HFFc6 (cell line): ENCODE results near the gene AVPR1B. TPM values are rescaled to one million over a fixed set of nuclear protein-coding genes. Genes with fewer than 3 reads are reported as not detected.

Experiments used
- DNase-seq: peaks from one replicate; pipeline ENCODE4 v3.0.0-alpha.2; 2018
- H3K27ac Mint-ChIP-seq: 2 replicates; pipeline ENCODE4 v1.8.0; 2020; ENCODE audit warnings: mild to moderate bottlenecking, mixed read lengths
- H3K27me3 Mint-ChIP-seq: 2 replicates; pipeline ENCODE4 v1.8.0; 2021; ENCODE audit warnings: mild to moderate bottlenecking, moderate library complexity, mixed read lengths; ENCODE audit not compliant: insufficient read depth
- H3K36me3 Mint-ChIP-seq: 2 replicates; pipeline ENCODE4 v1.8.0; 2021; ENCODE audit warnings: low read depth, mixed read lengths
- H3K4me1 Mint-ChIP-seq: 2 replicates; pipeline ENCODE4 v1.8.0; 2020; ENCODE audit warnings: low read depth, mixed read lengths
- H3K4me3 Mint-ChIP-seq: 2 replicates; pipeline ENCODE4 v1.8.0; 2020; ENCODE audit warnings: mild to moderate bottlenecking, moderate library complexity, mixed read lengths
- H3K9me3 Mint-ChIP-seq: 2 replicates; pipeline ENCODE4 v1.8.0; 2020; ENCODE audit warnings: mild to moderate bottlenecking, mixed read lengths
- total RNA-seq, 6 experiments: library from RNA; stranded (reverse); fragmentation: NEBNext Ultra II Directional; extraction: Animal tissue kit (Norgen Biotek cat#: 25700); gene quantifications; 2 replicates in 1 of 6; 3 replicates in 5 of 6; pipeline ENCODE4 v1.2.3, GENCODE V29; 2021
- TF ChIP-seq, protein P1 (sequence below): fragments of 200-600 bp; sonication (generic); IDR thresholded peaks from 2 replicates; pipeline ENCODE4 v1.5.0; 2021; ENCODE audit warnings: antibody characterized with exemption, mild to moderate bottlenecking

The AVPR1B gene
- total RNA-seq, 6 experiments from 2014 or later, result not detected

DNA sequence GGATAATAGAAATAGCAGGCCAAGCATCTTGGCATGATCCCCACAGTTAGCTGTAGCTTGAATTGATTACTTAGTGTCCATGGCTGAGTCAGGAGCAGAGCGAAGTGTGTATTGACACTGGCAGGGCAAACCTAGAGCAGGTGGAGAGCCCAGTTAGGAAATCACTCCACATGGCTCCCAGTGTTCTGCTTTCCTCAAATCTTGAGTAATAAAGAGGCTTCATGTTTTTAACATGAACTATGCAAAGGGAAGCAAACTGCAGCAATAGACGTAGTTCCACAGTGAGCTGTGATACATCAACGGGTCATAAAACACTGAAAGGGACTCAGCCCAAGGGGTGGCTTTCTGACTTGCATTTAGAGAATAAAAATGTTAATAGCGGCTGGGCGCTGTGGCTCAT lies 35.3 kb downstream of the AVPR1B start:
- no peaks in the 10 kb centered on the region for H3K4me1 Mint-ChIP-seq
- H3K36me3 Mint-ChIP-seq, result no peaks in the 10 kb centered on the region
- TF ChIP-seq, protein P1, sequence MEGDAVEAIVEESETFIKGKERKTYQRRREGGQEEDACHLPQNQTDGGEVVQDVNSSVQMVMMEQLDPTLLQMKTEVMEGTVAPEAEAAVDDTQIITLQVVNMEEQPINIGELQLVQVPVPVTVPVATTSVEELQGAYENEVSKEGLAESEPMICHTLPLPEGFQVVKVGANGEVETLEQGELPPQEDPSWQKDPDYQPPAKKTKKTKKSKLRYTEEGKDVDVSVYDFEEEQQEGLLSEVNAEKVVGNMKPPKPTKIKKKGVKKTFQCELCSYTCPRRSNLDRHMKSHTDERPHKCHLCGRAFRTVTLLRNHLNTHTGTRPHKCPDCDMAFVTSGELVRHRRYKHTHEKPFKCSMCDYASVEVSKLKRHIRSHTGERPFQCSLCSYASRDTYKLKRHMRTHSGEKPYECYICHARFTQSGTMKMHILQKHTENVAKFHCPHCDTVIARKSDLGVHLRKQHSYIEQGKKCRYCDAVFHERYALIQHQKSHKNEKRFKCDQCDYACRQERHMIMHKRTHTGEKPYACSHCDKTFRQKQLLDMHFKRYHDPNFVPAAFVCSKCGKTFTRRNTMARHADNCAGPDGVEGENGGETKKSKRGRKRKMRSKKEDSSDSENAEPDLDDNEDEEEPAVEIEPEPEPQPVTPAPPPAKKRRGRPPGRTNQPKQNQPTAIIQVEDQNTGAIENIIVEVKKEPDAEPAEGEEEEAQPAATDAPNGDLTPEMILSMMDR, result no peak

DNA sequence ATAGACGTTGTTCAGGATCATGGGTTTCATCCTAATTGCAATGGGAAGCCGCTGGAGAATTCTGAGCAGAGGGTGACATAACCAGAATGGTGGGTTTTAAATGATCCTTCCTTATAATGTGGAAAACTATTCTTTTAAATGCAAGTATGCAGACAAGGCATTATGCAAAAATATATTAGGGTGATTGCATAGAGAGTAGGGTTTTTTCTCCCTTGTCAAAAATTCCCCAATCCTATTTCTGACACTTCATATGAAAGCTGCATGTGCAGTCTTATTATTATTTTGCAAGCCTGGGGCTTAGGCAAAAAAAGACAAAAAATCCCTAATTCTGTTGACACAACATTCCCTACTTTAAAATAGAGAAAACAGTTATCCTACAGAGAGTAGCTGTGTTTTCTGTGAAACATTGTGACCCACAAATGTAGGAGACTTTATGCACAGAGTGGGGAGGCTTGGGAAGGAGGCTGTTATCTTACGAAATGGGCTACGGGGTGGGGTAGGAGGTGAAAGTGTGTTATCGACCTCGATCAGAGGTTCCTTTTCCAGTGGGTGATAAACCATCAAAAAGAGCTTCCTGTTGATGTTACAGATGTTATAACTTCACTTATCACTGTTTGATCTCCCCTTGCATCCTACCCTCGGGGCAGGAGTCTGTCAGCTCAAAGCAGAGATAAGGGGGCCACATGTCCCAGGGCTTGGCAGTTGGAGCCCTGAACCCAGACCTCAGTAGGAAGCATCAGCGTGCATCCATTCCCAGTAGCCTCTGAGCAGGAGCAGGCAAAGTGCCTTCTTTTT lies 37.0 kb downstream of the AVPR1B start:
- Mint-ChIP-seq H3K4me3 (no peak overlapping the region), H3K4me1 (peaks cover 9% of the 10 kb centered on the region), H3K9me3 (no peaks in the 10 kb centered on the region), H3K27ac (no peak overlapping the region), H3K36me3 (no peaks in the 10 kb centered on the region), H3K27me3 (peaks cover 52% of the 10 kb centered on the region)
- DNase-seq, result no peak
- TF ChIP-seq, protein P1, result no peak

More for the DNA sequence above, 35.3 kb downstream of the AVPR1B start:
- no peak for DNase-seq
- no peaks in the 10 kb centered on the region for H3K9me3 Mint-ChIP-seq
- H3K4me3 Mint-ChIP-seq, result no peak overlapping the region
- peaks cover 64% of the 10 kb centered on the region for H3K27me3 Mint-ChIP-seq
- H3K27ac Mint-ChIP-seq, result no peak overlapping the region

DNA sequence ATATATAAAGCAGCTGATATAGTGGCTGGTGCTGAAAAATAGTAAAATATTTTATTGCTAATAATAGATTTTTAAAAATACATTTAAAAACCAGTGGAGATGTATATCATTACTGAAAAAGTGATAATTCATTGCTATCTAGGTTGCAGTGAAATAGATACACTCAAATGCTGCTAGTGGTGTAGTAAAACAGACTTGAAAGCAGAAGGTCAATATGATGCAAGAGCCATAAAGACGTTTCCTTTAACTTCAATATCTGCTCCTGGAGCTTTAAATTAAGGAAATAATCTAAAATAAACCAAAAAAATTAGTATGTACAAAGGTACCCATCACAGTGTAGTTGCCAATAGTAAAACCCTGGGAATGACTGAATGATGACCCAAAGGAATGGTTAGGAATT lies 38.1 kb downstream of the AVPR1B start:
- TF ChIP-seq, protein P1, result no peak
- no peaks in the 10 kb centered on the region for H3K9me3 Mint-ChIP-seq
- no peak for DNase-seq
- H3K27ac Mint-ChIP-seq, result no peak overlapping the region
- H3K27me3 Mint-ChIP-seq, result peaks cover 44% of the 10 kb centered on the region
- H3K4me1 Mint-ChIP-seq, result peaks cover 9% of the 10 kb centered on the region
- no peaks in the 10 kb centered on the region for H3K36me3 Mint-ChIP-seq
- H3K4me3 Mint-ChIP-seq, result no peak overlapping the region

DNA sequence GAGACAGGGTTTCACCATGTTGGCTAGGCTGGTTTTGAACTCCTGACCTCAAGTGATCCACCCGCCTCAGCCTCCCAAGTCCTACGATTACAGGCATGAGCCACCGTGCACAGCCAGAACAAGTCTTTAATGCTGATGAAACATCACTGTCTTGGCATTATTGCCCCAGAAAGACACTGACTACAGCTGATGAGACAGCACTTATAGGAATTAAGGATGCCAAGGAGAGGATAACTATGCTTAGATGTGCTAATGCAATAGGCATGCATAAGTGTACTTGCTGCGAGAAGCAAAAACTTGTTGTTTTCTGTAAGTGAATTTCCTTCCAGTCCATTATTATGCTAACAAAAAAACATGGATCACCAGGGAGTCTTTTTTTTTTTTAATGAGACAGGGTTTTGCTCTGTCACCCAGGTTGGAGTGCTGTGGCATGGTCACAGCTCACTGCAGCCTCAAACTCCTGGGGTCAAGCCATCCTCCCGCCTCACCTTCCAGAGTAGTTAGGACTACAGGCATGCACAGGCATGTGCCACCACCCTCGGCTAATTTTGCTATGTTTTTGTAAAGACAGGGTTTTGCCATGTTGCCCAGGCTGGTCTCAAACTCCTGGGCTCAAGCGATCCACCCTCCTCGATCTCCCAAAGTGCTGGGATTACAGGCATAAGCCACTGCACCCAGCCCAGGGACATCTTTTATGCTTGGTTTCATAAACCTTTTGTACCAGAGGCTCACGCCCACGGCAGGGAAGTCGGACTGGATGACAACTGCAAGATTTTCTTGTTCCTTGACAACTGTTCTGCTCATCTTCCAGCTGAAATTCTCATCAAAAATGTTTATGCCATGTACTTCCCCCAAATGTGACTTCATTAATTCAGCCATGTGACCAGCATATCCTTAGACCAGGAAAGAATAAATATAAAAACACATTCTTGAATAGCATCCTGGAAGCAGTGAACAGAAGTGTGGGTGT lies 41.1 kb downstream of the AVPR1B start:
- H3K4me3 Mint-ChIP-seq, result no peak overlapping the region
- no peak overlapping the region for H3K27ac Mint-ChIP-seq
- peaks cover 41% of the 10 kb centered on the region for H3K27me3 Mint-ChIP-seq
- no peaks in the 10 kb centered on the region for H3K9me3 Mint-ChIP-seq
- H3K4me1 Mint-ChIP-seq, result peaks cover 9% of the 10 kb centered on the region
- TF ChIP-seq, protein P1, result no peak
- no peaks in the 10 kb centered on the region for H3K36me3 Mint-ChIP-seq
- peak; percentile 45 for DNase-seq

DNA sequence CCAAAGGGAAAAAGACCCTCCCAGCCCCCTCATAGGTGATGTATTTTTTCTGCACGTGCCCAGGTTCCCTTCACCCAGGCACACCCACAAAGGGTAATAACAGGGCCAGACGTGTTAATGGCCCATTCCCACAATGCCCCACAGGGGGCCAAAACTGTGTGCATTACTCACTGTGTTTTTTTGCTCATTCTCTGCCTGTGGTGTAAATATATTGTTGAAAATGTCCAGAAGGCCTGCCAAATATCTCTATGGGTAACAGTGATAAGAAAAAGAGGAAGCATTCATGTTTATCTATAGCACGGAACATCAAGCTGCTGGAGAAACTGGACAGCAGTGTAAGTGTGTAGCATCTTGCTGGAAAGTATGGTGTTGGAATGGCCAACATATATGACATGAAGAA lies 42.3 kb downstream of the AVPR1B start:
- no peak for DNase-seq
- peaks cover 9% of the 10 kb centered on the region for H3K4me1 Mint-ChIP-seq
- H3K9me3 Mint-ChIP-seq, result no peaks in the 10 kb centered on the region
- H3K27me3 Mint-ChIP-seq, result peaks cover 41% of the 10 kb centered on the region
- H3K36me3 Mint-ChIP-seq, result no peaks in the 10 kb centered on the region
- H3K27ac Mint-ChIP-seq, result no peak overlapping the region
- TF ChIP-seq, protein P1, result peak; percentile 27; the same call in 1 of the 2 replicates
- no peak overlapping the region for H3K4me3 Mint-ChIP-seq
